ENCODE measurements around the gene OR4C16.

OR4C16 gene, protein sequence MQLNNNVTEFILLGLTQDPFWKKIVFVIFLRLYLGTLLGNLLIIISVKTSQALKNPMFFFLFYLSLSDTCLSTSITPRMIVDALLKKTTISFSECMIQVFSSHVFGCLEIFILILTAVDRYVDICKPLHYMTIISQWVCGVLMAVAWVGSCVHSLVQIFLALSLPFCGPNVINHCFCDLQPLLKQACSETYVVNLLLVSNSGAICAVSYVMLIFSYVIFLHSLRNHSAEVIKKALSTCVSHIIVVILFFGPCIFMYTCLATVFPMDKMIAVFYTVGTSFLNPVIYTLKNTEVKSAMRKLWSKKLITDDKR

DNA sequence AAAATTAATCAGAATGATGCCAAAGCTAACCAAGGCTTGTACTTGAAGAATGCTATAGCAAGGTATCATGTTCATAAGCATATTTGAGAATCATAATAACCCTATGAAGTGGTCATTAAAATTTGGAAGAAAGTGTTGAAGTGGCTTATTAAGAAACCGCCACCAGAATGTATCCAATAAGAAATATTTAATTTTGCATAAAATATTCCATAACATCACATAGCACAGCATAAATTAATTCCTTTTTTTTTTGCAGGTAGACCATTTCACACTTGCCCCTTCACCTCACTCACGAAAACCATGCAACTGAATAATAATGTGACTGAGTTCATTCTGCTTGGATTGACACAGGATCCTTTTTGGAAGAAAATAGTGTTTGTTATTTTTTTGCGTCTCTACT, at the start of gene OR4C16:
OR4C16 (plus strand) TSS at position 301 of the 400 bp plus-strand sequence; CDS start at position 301, 0 bp downstream.
- no peak for DNase-seq

DNA sequence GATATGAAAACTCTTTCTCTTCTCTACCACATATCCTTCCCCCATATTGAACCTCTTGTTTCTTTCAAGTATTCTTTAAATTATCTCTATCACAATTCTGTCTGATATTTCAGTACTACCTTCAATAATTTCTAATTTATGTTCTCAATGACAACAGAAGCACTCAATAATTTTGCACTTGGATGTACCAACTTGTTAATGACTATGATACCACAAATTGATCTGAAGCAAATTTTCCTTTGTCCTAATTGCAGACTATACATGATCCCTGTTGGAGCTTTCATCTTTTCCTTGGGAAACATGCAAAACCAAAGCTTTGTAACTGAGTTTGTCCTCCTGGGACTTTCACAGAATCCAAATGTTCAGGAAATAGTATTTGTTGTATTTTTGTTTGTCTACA, 17.8 kb upstream of the OR4C16 start, which contains the start of gene OR4C15:
OR4C15 (plus strand) TSS at position 301 of the 400 bp plus-strand sequence; CDS start at position 301, 0 bp downstream.
- DNase-seq = no peak

DNA sequence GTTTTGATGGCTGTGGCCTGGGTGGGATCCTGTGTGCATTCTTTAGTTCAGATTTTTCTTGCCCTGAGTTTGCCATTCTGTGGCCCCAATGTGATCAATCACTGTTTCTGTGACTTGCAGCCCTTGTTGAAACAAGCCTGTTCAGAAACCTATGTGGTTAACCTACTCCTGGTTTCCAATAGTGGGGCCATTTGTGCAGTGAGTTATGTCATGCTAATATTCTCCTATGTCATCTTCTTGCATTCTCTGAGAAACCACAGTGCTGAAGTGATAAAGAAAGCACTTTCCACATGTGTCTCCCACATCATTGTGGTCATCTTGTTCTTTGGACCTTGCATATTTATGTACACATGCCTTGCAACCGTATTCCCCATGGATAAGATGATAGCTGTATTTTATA, 620 bp downstream of the OR4C16 start:
- DNase-seq = no peak

GRCh38 chr11:55607545-55607944, 35.6 kb downstream of the OR4C16 start, which contains the start of gene OR4C11:
OR4C11 (minus strand) TSS chr11:55607645; CDS start chr11:55604373, 3,272 bp downstream.
- no peak for DNase-seq
